PC-3 (cell line): Measurements from ENCODE around the gene COMMD10.

Experiments used
- CTCF ChIP-seq: fragments of 300-600 bp; sonication (generic); conservative IDR thresholded peaks from 2 replicates; pipeline ENCODE4 v1.5.1; 2017; ENCODE audit warnings: antibody characterized with exemption, low read depth, mild to moderate bottlenecking, low read length
- EZH2 ChIP-seq: fragments of 300-600 bp; sonication (generic); IDR thresholded peaks from one replicate; pipeline ENCODE4 v1.6.1; 2017; ENCODE audit warnings: antibody characterized with exemption, mild to moderate bottlenecking, low read length; ENCODE audit not compliant: unreplicated experiment
- EZH2phosphoT487 ChIP-seq: fragments of 300-600 bp; sonication (generic); IDR thresholded peaks from 2 replicates; pipeline ENCODE4 v1.6.1; 2018; ENCODE audit warnings: mild to moderate bottlenecking, antibody characterized with exemption, low read length, borderline replicate concordance

- no peak for TF ChIP-seq CTCF
- no peak for TF ChIP-seq EZH2
- no peak for TF ChIP-seq EZH2phosphoT487
Measured at GRCh38 chr5:116303810-116304209, 219.0 kb downstream of the COMMD10 start.
